NCI-H1417 (cell line): ENCODE data around the gene ACTR3.
"Not testable (repeated sequence)": the region's sequence is repeated elsewhere in the genome, so short reads cannot be mapped to it uniquely, and the experiment has no call there.

Experiments used
- DNase-seq, 3 experiments: peaks; one replicate each; lab custom pipeline; 2025; lab: John Stamatoyannopoulos, UW

ACTR3 gene

GRCh38 chr2:113889471-113890252 lies at the start of gene ACTR3:
TSS of gene ACTR3 (plus strand) at chr2:113890089. CDS start at chr2:113890280, 191 bp downstream.
- peak; percentile 96 to 99 (median 99) for DNase-seq

GRCh38 chr2:113840518-113840917 lies 49.4 kb upstream of the ACTR3 start:
- DNase-seq, result no peak

- DNase-seq, result no peak
Observed at GRCh38 chr2:113842919-113843736, 46.8 kb upstream of the ACTR3 start.

- not testable (repeated sequence) for DNase-seq
Observed at GRCh38 chr2:113843737-113844050, 46.2 kb upstream of the ACTR3 start.

- no peak for DNase-seq
Observed at GRCh38 chr2:113845261-113845660, 44.6 kb upstream of the ACTR3 start.

DNA sequence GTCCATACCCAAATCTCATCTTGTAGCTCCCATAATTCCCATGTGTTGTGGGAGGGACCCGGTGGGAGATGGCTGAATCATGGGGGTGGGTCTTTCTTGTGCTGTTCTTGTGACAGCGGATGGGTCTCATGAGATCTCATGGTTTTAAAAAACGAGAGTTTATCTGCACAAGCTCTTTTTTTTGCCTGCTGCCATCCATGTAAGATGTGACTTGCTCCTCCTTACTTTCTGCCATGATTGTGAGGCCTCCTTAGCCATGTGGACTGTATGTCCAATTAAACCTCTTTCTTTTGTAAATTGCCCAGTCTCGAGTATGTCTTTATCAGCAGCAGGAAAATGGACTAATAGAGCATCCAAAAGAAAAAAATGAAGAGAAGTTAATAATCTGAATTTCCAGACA lies 44.1 kb upstream of the ACTR3 start:
- DNase-seq, result not testable (repeated sequence)

GRCh38 chr2:113846429-113846828 lies 43.5 kb upstream of the ACTR3 start:
- no peak for DNase-seq

DNA sequence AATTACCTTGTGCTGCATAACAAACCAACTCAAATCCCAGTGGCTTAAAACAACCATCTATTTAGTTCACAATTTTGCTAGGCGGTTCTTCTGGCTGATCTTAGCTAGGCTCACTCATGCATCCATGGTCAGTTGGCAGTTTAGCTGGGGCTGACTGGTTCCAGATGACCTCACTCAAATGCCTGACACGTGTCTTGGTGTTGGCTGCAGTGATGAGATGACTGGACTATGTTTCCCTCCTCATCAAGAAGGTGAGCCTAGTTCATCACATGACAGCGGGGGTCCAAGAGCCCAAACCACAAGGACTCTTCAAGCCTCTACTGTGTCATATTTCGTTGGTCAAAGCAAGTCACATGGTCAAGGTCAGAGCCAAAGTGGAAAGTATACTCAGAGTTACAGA lies 42.7 kb upstream of the ACTR3 start:
- DNase-seq, result no peak

DNA sequence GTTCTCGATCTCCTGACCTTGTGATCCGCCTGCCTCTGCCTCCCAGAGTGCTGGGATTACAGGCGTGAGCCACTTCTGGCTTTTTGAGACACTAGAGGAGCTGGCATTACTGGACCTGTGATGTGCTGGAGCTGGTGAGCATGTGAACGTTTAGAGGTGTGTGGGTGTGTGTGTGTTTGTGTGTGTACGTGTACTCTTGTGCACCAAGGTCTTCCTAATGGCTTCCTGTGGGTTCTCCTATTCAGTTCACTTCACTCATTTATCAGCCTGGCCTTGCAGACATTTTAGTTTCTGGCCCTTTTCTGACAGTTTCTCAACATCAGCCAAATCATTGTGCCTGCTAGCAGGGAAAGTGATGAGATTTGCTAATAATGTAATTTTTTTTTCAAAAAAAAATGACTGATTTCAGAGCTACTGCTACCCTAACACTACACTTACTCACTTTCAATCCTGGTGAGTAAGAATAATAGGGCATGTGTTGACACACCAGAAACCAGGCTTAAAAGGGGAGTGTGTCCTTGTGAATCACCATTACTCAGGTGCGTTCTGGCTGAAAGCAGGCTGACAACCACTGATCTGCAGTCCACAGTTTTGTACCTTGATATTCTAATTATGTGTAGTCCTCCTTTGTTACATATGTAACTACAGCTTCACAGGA lies 41.0 kb upstream of the ACTR3 start:
- DNase-seq, result no peak

GRCh38 chr2:113850687-113851086 lies 39.2 kb upstream of the ACTR3 start:
- DNase-seq, result no peak

GRCh38 chr2:113851640-113852039 lies 38.2 kb upstream of the ACTR3 start:
- no peak for DNase-seq

GRCh38 chr2:113854208-113854607 lies 35.7 kb upstream of the ACTR3 start:
- DNase-seq, result no peak

- no peak for DNase-seq
Observed at GRCh38 chr2:113854970-113855740, 34.7 kb upstream of the ACTR3 start.

DNA sequence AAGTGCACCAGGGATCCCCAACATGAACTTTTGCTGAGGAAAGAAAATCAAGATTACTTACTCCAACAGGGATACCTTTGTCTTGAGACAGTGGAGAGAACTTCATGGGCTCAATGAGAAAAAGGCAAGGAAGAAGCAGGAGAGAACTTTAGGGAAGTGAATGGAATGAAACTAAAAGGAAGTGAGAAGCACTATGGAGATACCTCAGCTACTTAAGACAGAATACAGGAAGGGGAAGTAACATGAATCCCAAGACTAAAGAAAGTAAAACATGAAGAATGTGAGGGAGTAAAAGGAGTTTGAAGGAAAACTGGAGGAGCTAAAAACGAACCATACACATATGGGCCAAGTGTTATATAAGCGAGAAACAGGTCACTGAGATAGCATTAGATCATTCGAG lies 32.4 kb upstream of the ACTR3 start:
- no peak for DNase-seq

DNA sequence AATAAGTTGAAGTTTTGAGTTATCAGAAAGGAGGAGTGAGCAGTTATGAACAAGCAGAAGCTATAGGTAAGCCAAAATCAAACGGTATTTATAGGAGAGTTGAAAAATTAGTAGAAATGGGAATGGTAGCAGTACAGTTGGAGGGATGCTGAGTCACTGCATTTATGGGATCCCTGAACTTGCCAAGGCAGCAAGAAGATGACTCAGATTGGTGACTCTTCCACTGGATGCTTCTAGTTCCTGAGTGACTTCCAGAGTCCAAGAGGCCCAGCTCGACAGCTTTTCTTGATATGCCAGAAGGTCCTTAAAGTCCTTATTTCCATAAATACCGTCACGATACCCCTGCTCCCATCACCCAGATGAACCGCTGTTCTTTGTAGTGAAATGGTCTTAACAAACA lies 31.1 kb upstream of the ACTR3 start:
- no peak for DNase-seq

DNA sequence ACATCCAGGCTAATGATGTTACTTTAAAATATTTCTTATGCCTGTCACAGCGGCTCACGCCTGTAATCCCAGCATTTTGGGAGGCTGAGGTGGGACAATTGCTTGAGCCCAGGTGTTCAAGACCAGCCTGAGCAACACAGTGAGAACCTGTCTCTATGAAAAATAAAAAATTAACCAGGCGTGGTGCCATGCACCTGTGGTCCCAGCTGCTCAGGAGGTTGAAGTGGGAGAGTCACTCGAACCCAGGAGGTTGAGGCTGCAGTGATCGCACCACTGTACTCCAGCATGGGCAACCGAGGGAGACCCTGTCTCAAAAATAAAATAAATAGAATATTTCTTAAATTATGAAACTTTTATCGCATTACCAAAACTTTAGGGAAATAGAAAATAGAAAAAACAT lies 28.1 kb upstream of the ACTR3 start:
- DNase-seq, result no peak

GRCh38 chr2:113863144-113863543 lies 26.7 kb upstream of the ACTR3 start:
- DNase-seq, result no peak

DNA sequence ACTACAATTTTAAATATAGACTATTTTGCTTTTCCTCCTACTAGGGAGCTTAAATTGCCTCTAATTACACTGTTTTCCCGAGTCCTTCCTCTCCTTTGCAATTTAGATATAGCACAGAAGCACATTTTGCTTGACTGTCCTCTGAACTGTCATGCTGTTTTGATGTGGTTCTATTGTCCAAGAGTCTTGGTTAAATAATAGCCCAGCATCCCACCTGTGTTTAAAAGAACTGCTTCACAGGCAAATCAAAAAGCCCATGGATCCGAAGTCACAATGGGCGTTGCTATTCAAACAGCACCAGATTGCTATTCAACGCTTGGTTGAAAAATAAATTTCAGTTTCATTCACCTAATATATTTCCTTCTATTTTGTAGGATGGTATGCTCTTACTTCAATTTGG lies 22.3 kb upstream of the ACTR3 start:
- peak in 2 of 3 experiments; percentile 61 to 92 for DNase-seq

- no peak for DNase-seq
Observed at GRCh38 chr2:113869253-113869652, 20.6 kb upstream of the ACTR3 start.

GRCh38 chr2:113872201-113872600 lies 17.7 kb upstream of the ACTR3 start:
- DNase-seq, result no peak

GRCh38 chr2:113873867-113874266 lies 16.0 kb upstream of the ACTR3 start:
- DNase-seq, result peak in 1 of 3 experiments; percentile 33

DNA sequence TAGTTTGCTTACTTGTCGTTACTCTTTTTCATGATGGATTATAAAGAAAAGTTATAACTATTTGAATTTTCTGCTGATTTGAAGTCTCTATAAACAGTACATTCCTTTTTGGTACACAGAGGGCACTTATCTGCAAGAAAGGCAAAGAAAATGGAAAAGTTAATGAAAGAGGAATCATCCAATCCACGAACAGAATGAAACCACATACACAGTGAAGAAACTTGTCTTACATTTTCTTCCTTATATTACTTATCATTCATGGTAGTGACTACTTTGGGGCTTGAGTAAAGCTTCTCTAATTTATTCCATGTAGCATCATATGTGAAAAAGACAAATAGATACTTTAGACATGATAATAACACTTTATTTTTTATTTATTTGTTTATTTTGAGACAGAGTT lies 14.8 kb upstream of the ACTR3 start:
- DNase-seq, result no peak
